SH-SY5Y (cell line): ENCODE measurements around the gene CFAP107.

Source experiments
- GATA2 ChIP-seq: IDR thresholded peaks from 2 replicates; pipeline ENCODE4 v1.6.1; 2011; ENCODE audit warnings: mild to moderate bottlenecking, low read depth, low read length
- GATA3 ChIP-seq: IDR thresholded peaks from 2 replicates; pipeline ENCODE4 v1.6.1; 2011; ENCODE audit warnings: low read depth, mild to moderate bottlenecking, low read length, moderate library complexity

DNA sequence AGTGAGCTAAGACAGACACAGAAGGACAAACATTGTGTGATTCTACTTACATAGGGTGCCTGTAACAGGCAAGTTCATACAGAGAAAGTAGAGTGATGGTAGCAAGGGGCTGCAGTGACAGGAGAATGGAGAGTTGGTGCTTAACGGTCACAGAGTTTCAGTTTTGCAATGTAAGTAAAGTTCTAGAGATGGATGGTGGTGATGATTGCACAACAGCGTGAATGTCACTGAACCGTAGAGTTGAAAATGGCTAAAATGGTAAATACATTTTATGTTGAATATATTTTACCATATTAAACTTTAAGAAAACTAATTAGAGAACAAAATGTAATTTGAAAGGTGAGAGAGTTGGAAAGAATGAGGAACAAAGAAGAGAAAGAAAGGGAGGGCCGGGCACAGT, 8.7 kb downstream of the CFAP107 start:
- no peak for TF ChIP-seq GATA3
- TF ChIP-seq GATA2 = no peak
